ENCODE measurements around the gene ABCA7.

- TF ChIP-seq CTCF (IDR thresholded peaks at IDR 0.05) (no peak), POLR2A (IDR thresholded peaks at IDR 0.05) (no peak)
Measured at GRCh38 chr19:1013218-1013617, 26.7 kb upstream of the ABCA7 start.
